Endothelial cell (in vitro differentiated cells): ENCODE data around the gene XXYLT1. TPM values are rescaled to one million over a fixed set of nuclear protein-coding genes. Genes with fewer than 3 reads are reported as not detected.

Experiments used
- DNase-seq: peaks from one replicate; pipeline ENCODE4 v3.0.0; 2021; ENCODE audit warnings: low spot score
- H3K27ac Mint-ChIP-seq: one replicate; pipeline ENCODE4 v1.8.0; 2021; ENCODE audit warnings: mixed read lengths, inconsistent platforms; ENCODE audit not compliant: unreplicated experiment
- H3K27me3 Mint-ChIP-seq: one replicate; pipeline ENCODE4 v1.8.0; 2021; ENCODE audit warnings: mild to moderate bottlenecking, moderate library complexity, mixed read lengths, inconsistent platforms; ENCODE audit not compliant: unreplicated experiment
- H3K36me3 Mint-ChIP-seq: one replicate; pipeline ENCODE4 v1.8.0; 2021; ENCODE audit warnings: mild to moderate bottlenecking, low read depth, mixed read lengths, inconsistent platforms; ENCODE audit not compliant: unreplicated experiment
- H3K4me1 Mint-ChIP-seq: one replicate; pipeline ENCODE4 v1.8.0; 2021; ENCODE audit warnings: mild to moderate bottlenecking, mixed read lengths, inconsistent platforms; ENCODE audit not compliant: unreplicated experiment
- H3K4me3 Mint-ChIP-seq: one replicate; pipeline ENCODE4 v1.8.0; 2021; ENCODE audit warnings: mild to moderate bottlenecking, mixed read lengths, inconsistent platforms; ENCODE audit not compliant: unreplicated experiment
- H3K9me3 Mint-ChIP-seq: one replicate; pipeline ENCODE4 v1.8.0; 2021; ENCODE audit warnings: mixed read lengths, inconsistent platforms; ENCODE audit not compliant: unreplicated experiment
- total RNA-seq: library from RNA; stranded (reverse); fragmentation: NEBNext Ultra II Directional; extraction: Animal tissue kit (Norgen Biotek cat#: 25700); gene quantifications from one replicate; pipeline ENCODE4 v1.2.1, GENCODE V29; 2021; ENCODE audit not compliant: unreplicated experiment
- TF ChIP-seq, protein P1 (sequence below): fragments of 200-600 bp; sonication (generic); IDR thresholded peaks from one replicate; pipeline ENCODE4 v1.5.0; 2021; ENCODE audit warnings: antibody characterized with exemption; ENCODE audit not compliant: unreplicated experiment

Gene XXYLT1
- total RNA-seq, 1 donor from 2014 or later, result 25.0 TPM

DNA sequence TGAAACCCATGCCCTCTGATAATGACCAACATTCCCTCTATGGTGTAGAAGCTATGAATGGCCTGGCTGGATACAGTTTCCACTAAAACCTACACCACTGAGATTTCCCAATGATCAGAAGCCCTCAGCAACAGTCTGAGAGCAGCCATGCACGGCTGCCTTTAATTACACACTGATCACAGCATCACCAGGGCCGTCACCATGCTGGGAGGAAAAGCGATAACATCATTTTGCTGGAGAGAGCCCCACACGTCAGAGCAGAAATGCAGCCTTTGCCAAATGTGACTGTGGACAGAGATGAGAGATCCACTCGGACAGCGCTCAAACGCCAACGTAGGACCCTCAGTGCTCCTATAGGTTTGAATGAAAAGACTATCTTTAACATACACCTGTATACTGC, 135.0 kb downstream of the XXYLT1 start:
- H3K27me3 Mint-ChIP-seq, result peaks cover 3% of the 10 kb centered on the region
- no peak overlapping the region for H3K4me3 Mint-ChIP-seq
- peaks cover 6% of the 10 kb centered on the region for H3K4me1 Mint-ChIP-seq
- DNase-seq, result no peak
- H3K27ac Mint-ChIP-seq, result no peak overlapping the region
- TF ChIP-seq, protein P1, sequence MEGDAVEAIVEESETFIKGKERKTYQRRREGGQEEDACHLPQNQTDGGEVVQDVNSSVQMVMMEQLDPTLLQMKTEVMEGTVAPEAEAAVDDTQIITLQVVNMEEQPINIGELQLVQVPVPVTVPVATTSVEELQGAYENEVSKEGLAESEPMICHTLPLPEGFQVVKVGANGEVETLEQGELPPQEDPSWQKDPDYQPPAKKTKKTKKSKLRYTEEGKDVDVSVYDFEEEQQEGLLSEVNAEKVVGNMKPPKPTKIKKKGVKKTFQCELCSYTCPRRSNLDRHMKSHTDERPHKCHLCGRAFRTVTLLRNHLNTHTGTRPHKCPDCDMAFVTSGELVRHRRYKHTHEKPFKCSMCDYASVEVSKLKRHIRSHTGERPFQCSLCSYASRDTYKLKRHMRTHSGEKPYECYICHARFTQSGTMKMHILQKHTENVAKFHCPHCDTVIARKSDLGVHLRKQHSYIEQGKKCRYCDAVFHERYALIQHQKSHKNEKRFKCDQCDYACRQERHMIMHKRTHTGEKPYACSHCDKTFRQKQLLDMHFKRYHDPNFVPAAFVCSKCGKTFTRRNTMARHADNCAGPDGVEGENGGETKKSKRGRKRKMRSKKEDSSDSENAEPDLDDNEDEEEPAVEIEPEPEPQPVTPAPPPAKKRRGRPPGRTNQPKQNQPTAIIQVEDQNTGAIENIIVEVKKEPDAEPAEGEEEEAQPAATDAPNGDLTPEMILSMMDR, result no peak
- peaks cover 4% of the 10 kb centered on the region for H3K9me3 Mint-ChIP-seq
- H3K36me3 Mint-ChIP-seq, result peaks cover 5% of the 10 kb centered on the region

DNA sequence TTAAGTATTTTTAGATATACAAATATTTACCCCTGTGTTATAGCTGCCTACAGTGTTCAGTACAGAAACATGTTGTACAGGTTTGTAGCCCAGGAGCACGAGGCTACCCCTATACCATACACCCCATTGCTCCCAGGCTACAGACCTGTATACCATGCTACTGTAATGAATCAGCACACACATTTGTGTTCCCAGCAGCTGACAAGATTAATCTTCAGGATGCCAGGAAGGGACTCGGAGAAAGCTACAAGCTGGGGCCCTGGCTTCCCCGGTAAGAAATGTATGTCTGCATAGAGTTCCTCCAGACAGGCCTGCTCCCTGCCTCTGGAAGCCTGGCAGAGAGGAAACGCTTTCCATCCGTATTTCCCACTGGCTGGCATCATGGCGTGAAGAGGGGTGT, 136.5 kb downstream of the XXYLT1 start:
- TF ChIP-seq, protein P1, result no peak
- Mint-ChIP-seq H3K36me3 (no peaks in the 10 kb centered on the region), H3K4me1 (peaks cover 13% of the 10 kb centered on the region), H3K4me3 (peak overlapping the region; percentile 5), H3K27ac (no peak overlapping the region), H3K27me3 (peaks cover 1% of the 10 kb centered on the region), H3K9me3 (peaks cover 4% of the 10 kb centered on the region)
- no peak for DNase-seq

DNA sequence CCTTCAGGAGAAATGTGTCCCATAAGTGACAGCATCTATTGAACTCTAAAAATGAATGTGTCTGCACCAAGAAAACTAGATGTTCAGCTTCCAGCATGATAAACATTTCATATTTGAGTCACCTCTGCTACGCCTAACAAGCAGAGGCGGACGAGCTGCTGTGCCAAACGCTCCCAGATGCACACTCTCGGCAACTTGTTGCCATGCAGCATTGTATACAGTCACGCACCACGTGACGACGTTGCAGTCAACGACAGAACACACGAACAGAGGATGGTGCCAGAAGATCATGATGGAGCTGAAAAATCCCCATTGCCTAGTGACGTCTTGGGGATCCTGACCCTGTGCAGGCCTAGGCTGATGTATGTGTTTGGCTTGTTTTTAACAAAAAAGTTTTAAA, 137.5 kb downstream of the XXYLT1 start:
- peaks cover 13% of the 10 kb centered on the region for H3K4me1 Mint-ChIP-seq
- DNase-seq, result no peak
- H3K27ac Mint-ChIP-seq, result peak overlapping the region; percentile 45
- TF ChIP-seq, protein P1, result no peak
- H3K4me3 Mint-ChIP-seq, result no peak overlapping the region
- peaks cover 1% of the 10 kb centered on the region for H3K27me3 Mint-ChIP-seq
- no peaks in the 10 kb centered on the region for H3K36me3 Mint-ChIP-seq
- peaks cover 4% of the 10 kb centered on the region for H3K9me3 Mint-ChIP-seq

DNA sequence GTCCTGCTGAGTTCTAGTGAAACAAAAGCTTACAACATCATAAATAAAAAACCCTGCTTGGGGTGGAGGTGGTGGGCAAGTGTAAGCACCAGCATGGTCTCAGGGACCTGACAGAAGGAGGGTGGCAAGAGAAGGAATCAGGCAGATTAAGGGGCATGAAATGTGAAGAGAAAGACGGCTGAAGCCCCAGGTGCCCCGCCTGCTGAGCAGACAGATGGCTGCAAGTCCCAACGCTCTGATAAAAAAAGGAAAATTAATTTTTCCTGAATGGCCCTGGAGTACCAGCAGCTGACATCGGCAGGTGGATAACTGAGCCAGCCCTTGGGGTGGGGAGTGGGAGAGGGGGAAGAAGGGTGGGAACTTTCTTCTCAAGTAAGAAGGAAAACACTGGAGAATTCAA, 137.9 kb downstream of the XXYLT1 start:
- Mint-ChIP-seq H3K9me3 (peaks cover 4% of the 10 kb centered on the region), H3K27ac (no peak overlapping the region), H3K4me1 (peaks cover 13% of the 10 kb centered on the region), H3K27me3 (peaks cover 3% of the 10 kb centered on the region), H3K36me3 (no peaks in the 10 kb centered on the region), H3K4me3 (no peak overlapping the region)
- TF ChIP-seq, protein P1, result no peak
- DNase-seq, result no peak

DNA sequence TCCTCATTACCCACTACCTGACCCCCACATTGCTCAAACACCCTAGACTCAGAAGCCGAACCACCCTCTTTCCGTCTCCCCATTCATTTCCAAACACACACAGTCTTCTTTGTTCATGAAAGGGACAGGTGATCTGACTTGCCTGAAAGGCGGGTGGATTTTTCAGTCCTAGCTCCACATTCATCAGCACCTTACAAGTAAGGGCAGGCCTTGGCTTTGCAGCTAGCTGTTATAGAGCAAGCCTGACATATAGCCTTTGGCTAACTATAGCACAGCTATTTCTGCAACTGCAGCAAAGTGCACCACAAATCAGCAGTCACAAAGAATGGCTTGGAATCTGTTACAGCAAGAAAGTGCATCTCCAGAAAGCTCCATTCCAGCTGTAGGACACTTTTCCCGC, 139.8 kb downstream of the XXYLT1 start:
- H3K27ac Mint-ChIP-seq, result no peak overlapping the region
- TF ChIP-seq, protein P1, result no peak
- H3K9me3 Mint-ChIP-seq, result peaks cover 4% of the 10 kb centered on the region
- H3K4me1 Mint-ChIP-seq, result peaks cover 13% of the 10 kb centered on the region
- H3K36me3 Mint-ChIP-seq, result no peaks in the 10 kb centered on the region
- H3K27me3 Mint-ChIP-seq, result peaks cover 3% of the 10 kb centered on the region
- no peak overlapping the region for H3K4me3 Mint-ChIP-seq
- no peak for DNase-seq
